Central memory CD4-positive, alpha-beta T cell (primary cell): ENCODE measurements around the gene GLB1L.
"Not testable (repeated sequence)": the region's sequence is repeated elsewhere in the genome, so short reads cannot be mapped to it uniquely, and the experiment has no call there.

ENCODE experiments used
- DNase-seq: peaks from one replicate; pipeline ENCODE4 v3.0.0; 2022

Gene GLB1L

GRCh38 chr2:219205981-219206327 lies 39.3 kb downstream of the GLB1L start:
- DNase-seq: no peak

GRCh38 chr2:219205165-219205538 lies 40.1 kb downstream of the GLB1L start:
- no peak for DNase-seq

GRCh38 chr2:219204425-219205164 lies 40.6 kb downstream of the GLB1L start:
- no peak for DNase-seq

GRCh38 chr2:219201331-219201730 lies 43.9 kb downstream of the GLB1L start:
- DNase-seq: not testable (repeated sequence)

- not testable (repeated sequence) for DNase-seq
Observed at GRCh38 chr2:219200502-219201326, 44.5 kb downstream of the GLB1L start.

GRCh38 chr2:219199470-219200211 lies 45.6 kb downstream of the GLB1L start:
- DNase-seq: no peak

GRCh38 chr2:219198974-219199373 lies 46.3 kb downstream of the GLB1L start:
- DNase-seq: no peak

- no peak for DNase-seq
Observed at GRCh38 chr2:219197388-219197787, 47.9 kb downstream of the GLB1L start.

GRCh38 chr2:219186754-219187456 lies 58.3 kb downstream of the GLB1L start:
- no peak for DNase-seq
